NCI-H345 (cell line): Measurements from ENCODE around the gene PTCD2.

Experiments
- DNase-seq: peaks from one replicate; lab custom pipeline; 2025; lab: John Stamatoyannopoulos, UW

PTCD2 gene

GRCh38 chr5:72415616-72416325, 95.6 kb downstream of the PTCD2 start:
- DNase-seq: no peak

- no peak for DNase-seq
These were observed 97.3 kb downstream of the PTCD2 start for GRCh38 chr5:72417333-72418062.
